Activated naive CD8-positive, alpha-beta T cell treated with anti-CD3 and anti-CD28 coated beads, Interleukin-2, amount 10 ng/mL, durations not matched to agents 7 days and 5 days (primary cell): ENCODE measurements around the gene POFUT2. TPM values are rescaled to one million over a fixed set of nuclear protein-coding genes. Genes with fewer than 3 reads are reported as not detected.

Source experiments
- ATAC-seq: fragments of 150-1000 bp; cut with Tn5 transposase; one replicate; pipeline ENCODE4 v1.10.0; 2021; ENCODE audit warnings: low read depth, moderate library complexity
- POLR2A ChIA-PET: fragments of 350-600 bp; sonication (Branson Sonifier 250); formaldehyde crosslinking; loops from one replicate; lab custom pipeline; 2021; ENCODE audit warnings: antibody characterized with exemption; lab: Charles Lee
- DNase-seq: peaks from one replicate; pipeline ENCODE4 v3.0.0; 2021
- H3K27ac Mint-ChIP-seq: one replicate; pipeline ENCODE4 v1.8.0; 2022; ENCODE audit warnings: mild to moderate bottlenecking, mixed read lengths
- H3K27me3 Mint-ChIP-seq: one replicate; pipeline ENCODE4 v1.8.0; 2022; ENCODE audit warnings: mild to moderate bottlenecking, moderate library complexity, mixed read lengths
- H3K36me3 Mint-ChIP-seq: one replicate; pipeline ENCODE4 v1.8.0; 2021; ENCODE audit warnings: mild to moderate bottlenecking, mixed read lengths
- H3K4me1 Mint-ChIP-seq: one replicate; pipeline ENCODE4 v1.8.0; 2021; ENCODE audit warnings: mixed read lengths
- H3K4me3 Mint-ChIP-seq: one replicate; pipeline ENCODE4 v1.8.0; 2022; ENCODE audit warnings: mild to moderate bottlenecking, moderate library complexity, mixed read lengths
- H3K9me3 Mint-ChIP-seq: one replicate; pipeline ENCODE4 v1.8.0; 2021; ENCODE audit warnings: mixed read lengths
- total RNA-seq, 2 experiments: library from RNA; stranded (reverse); gene quantifications; one replicate each; pipeline ENCODE4 v1.2.3, GENCODE V29; 2021

Gene POFUT2
- total RNA-seq, 2 experiments from 2014 or later: 26.0 to 27.0 TPM

DNA sequence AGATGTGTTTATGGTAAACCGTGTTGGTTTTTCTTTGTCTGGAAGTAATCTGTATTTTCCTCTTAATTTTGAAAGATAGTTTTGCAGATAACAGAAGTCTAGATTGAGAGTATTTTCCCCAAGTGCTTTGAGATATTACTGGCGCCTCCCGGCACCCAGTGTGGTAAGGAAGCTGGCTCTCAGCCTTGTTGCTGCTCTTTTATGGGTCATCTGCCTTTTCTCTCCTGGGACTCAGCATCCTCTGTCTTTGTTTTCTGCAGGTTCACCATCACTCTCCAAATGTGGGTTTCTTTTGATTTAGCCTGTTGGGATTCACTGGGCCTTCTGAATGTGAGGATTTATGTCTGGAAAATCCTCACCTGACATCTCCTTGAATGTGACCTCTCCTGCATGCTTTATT, 37.4 kb downstream of the POFUT2 start:
- Mint-ChIP-seq H3K27me3 (peaks cover 38% of the 10 kb centered on the region), H3K36me3 (no peaks in the 10 kb centered on the region), H3K4me1 (peaks cover 3% of the 10 kb centered on the region), H3K9me3 (no peaks in the 10 kb centered on the region), H3K27ac (no peak overlapping the region), H3K4me3 (no peak overlapping the region)
- no peak for DNase-seq
- POLR2A ChIA-PET: no interaction called here
- no peak for ATAC-seq

DNA sequence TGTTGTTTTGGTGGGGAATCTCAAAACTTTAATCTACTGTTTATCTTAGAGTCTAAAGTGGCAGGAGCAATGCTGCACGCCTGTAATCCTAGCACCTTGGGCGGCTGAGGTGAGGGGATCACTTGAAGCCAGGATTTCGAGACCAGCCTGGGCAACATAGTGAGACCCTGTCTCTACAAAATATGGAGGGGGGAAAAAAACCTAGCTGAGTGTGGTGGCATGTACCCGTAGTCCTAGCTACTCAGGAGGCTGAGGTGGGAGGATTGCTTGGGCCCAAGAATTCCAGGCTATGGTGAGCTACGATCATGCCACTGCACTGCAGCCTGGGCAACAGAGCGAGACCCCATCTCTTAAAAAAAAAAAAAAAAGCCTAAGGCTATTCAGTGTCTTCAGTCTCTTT, 38.1 kb downstream of the POFUT2 start:
- no peak for DNase-seq
- POLR2A ChIA-PET: no interaction called here
- H3K4me1 Mint-ChIP-seq: peaks cover under 1% of the 10 kb centered on the region
- H3K27ac Mint-ChIP-seq: no peak overlapping the region
- H3K36me3 Mint-ChIP-seq: no peaks in the 10 kb centered on the region
- peaks cover 35% of the 10 kb centered on the region for H3K27me3 Mint-ChIP-seq
- ATAC-seq: no peak
- no peak overlapping the region for H3K4me3 Mint-ChIP-seq
- no peaks in the 10 kb centered on the region for H3K9me3 Mint-ChIP-seq

DNA sequence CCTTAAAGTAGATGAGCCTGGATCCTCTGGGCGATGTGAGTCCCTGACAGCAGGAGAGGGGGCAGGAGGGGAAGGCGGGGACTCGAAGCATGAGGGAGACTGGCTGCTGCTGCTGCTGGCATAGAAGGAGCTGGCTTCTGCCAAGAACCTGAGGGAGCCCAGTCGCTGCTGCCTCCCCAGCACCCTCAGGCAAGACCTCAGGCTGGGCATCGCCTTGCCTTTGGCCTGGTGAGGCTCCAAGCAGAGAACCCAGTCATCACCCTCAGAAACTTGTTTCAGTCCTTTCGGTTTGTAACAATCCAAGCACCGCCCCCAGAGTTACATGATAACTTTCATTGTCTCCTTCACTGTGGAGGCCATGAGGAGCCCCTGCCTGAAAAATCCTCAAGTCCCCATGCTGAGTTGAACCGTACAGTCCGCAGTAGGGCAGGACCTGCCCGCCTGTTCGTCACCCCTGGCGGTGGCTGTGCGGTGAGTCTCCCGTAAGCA, 38.8 kb downstream of the POFUT2 start:
- H3K27ac Mint-ChIP-seq: no peak overlapping the region
- H3K36me3 Mint-ChIP-seq: no peaks in the 10 kb centered on the region
- no peak overlapping the region for H3K4me3 Mint-ChIP-seq
- ATAC-seq (no peak), DNase-seq (no peak)
- H3K9me3 Mint-ChIP-seq: peaks cover 5% of the 10 kb centered on the region
- no peaks in the 10 kb centered on the region for H3K4me1 Mint-ChIP-seq
- POLR2A ChIA-PET: no interaction called here
- H3K27me3 Mint-ChIP-seq: peaks cover 36% of the 10 kb centered on the region

DNA sequence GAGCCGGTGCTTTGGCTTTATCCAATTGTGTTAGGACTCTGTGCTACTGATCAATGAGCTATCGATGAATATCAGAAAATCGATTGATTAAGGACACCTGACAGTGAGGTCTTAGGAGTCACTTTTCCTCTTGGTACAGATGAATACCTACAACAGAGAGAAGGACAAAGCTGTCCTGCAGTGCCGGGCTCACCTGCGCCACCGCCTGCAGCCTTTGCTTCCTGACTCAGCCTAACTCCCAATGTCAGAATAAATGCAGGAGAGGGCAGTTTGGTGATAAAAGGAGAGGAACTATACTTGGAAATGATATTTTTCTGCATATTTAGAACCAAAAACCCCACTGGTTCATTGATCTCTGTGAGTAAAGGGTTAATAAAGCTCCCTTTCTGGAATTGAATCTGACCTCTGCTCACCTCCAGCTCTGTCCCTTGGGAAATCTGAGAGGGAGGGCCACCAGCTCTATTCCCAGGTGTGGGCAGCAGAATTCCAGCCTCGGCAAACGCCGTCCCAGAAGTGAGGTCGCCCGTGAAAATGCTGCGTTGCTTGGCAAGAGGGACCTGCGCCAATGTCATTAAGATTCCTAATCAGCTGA, 39.3 kb downstream of the POFUT2 start:
- ATAC-seq: no peak
- DNase-seq: no peak
- Mint-ChIP-seq H3K9me3 (peaks cover 9% of the 10 kb centered on the region), H3K4me1 (no peaks in the 10 kb centered on the region), H3K27me3 (peaks cover 40% of the 10 kb centered on the region), H3K4me3 (no peak overlapping the region), H3K27ac (no peak overlapping the region), H3K36me3 (no peaks in the 10 kb centered on the region)
- POLR2A ChIA-PET: no interaction called here

DNA sequence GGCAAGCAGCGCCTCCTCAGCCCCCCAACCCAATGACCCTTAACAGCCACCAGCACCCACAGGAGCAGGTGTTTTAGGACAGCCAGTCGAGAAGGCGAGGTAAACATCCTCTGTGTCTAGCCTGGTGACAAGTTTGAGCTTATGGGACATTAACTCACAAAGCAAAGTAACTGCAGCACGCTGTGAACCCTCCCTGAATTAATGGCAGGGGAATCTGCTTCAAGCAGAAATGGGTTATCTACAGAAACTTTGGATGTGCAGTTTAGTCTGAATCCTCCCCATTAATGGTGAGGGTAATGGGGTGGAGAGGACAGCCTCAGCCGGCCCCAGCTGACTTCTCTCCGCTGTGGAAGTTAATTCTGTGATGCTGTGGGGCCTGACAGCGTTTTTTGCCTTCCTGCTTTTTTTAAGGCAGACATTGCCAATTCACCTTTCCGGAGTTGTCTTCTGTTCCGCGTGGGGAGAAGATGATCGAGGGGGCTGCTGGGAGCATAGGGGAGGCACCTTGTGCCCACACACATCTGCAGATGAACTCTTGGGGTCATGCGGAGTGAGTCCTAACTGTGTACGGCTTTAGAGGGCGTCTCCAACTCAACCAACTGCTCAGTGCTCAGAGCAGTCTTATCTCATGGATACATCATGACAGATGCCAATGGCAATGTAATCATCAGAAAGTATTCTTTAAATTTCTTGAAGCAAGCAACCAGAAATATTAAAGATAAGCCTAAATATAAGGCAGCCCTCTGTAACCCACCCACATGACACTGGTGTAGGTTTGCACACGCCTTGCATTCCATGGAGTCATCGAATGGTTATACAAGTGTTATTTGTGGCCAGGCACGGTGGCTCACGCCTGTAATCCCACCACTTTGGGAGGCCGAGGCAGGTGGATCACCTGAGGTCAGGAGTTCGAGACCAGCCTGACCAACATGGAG, 41.0 kb downstream of the POFUT2 start:
- H3K27ac Mint-ChIP-seq: no peak overlapping the region
- ATAC-seq: no peak
- POLR2A ChIA-PET: no interaction called here
- no peaks in the 10 kb centered on the region for H3K4me1 Mint-ChIP-seq
- H3K36me3 Mint-ChIP-seq: no peaks in the 10 kb centered on the region
- peaks cover 13% of the 10 kb centered on the region for H3K9me3 Mint-ChIP-seq
- no peak for DNase-seq
- H3K4me3 Mint-ChIP-seq: no peak overlapping the region
- peaks cover 40% of the 10 kb centered on the region for H3K27me3 Mint-ChIP-seq

DNA sequence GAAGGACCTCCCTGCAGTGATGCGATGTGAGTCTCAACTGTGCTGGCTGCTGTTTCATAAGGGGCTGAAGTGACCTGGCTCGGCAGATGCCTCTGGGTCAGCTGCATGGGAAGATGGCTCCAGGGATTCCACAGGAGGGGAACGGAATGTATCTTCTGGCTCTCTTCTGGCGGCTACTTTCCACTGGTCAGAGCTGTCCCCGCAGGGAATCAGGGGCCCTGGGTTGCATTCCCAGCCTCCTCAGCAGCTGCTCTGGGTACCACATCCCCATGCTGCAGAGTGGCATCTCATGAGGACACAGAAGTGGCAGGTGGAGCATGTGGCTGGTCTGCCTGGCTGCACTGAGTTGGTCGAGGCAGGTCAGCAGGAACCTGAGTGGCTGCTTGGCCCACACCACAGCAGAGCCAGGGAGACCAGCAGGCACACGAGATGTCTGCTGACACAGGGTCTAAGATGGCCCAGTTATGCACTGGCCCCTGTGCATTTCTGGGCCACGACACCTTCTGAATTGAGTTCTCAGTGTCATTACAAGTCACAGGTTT, 42.8 kb downstream of the POFUT2 start:
- POLR2A ChIA-PET: no interaction called here
- Mint-ChIP-seq H3K27ac (no peak overlapping the region), H3K4me1 (no peaks in the 10 kb centered on the region), H3K27me3 (peaks cover 42% of the 10 kb centered on the region), H3K4me3 (no peak overlapping the region), H3K36me3 (no peaks in the 10 kb centered on the region), H3K9me3 (peaks cover 19% of the 10 kb centered on the region)
- DNase-seq (no peak), ATAC-seq (no peak)

DNA sequence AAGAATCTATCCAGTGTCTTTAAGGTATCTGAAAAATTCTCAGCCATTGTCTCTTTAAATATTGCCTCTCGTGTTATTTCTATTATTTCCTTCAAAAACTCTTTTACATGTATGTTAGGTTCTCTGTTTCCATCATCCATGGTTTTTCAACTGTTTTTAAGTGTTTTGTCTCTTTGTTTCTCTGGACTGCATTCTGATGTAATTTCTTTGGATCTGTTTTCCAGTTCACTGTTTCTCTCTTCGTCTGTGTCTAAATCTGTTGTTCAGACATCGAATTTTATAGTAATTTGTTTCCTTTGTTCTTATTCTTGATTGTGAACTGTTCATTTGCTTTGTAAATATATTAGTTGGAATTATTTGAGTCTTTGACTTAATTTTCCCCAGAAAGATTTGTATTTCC, 44.1 kb downstream of the POFUT2 start:
- Mint-ChIP-seq H3K36me3 (no peaks in the 10 kb centered on the region), H3K27ac (no peak overlapping the region), H3K27me3 (peaks cover 46% of the 10 kb centered on the region), H3K4me1 (no peaks in the 10 kb centered on the region), H3K4me3 (no peak overlapping the region), H3K9me3 (peaks cover 19% of the 10 kb centered on the region)
- POLR2A ChIA-PET: no interaction called here
- no peak for ATAC-seq
- no peak for DNase-seq

DNA sequence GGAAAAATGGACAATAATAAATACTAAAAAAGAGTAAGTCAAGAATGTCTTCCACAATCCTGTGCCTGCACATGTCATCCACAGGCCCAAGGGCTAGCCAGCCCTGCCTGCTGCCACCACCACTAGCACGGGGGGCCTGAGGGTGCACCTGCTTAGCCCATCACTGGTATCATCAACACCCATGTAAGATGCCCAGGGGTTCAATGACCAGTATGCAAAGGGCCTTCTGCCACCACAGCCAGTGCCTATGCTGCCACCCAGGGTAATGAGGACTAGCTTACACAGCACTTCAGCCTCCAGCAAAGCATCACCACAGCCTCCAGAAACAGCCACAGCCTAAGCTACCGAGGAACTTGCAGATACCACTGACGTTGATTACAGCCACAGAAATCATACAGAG, 46.3 kb downstream of the POFUT2 start:
- H3K36me3 Mint-ChIP-seq: no peaks in the 10 kb centered on the region
- H3K4me3 Mint-ChIP-seq: no peak overlapping the region
- peaks cover 55% of the 10 kb centered on the region for H3K27me3 Mint-ChIP-seq
- DNase-seq: no peak
- no peak for ATAC-seq
- H3K9me3 Mint-ChIP-seq: peaks cover 19% of the 10 kb centered on the region
- no peak overlapping the region for H3K27ac Mint-ChIP-seq
- no peaks in the 10 kb centered on the region for H3K4me1 Mint-ChIP-seq
- POLR2A ChIA-PET: no interaction called here

DNA sequence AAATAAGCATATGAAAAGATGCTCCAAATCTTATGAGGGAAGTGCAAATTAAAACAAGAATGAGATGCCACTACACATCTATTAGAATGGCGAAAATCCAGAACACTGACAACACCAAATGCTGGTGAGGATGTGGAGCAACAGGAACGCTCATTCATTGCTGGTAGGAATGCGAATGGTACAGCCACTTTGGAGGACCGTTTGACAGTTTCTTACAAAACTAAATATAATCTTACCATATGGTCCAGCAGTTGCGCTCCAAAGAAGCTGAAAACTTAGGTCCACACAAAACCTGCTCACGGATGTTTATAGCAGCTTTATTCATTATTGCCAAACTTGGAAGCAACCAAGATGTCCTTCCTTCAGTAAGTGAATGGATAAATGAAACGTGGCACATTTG, 50.3 kb downstream of the POFUT2 start:
- POLR2A ChIA-PET: no interaction called here
- peaks cover 66% of the 10 kb centered on the region for H3K27me3 Mint-ChIP-seq
- H3K27ac Mint-ChIP-seq: no peak overlapping the region
- no peaks in the 10 kb centered on the region for H3K4me1 Mint-ChIP-seq
- peaks cover 9% of the 10 kb centered on the region for H3K9me3 Mint-ChIP-seq
- ATAC-seq (no peak), DNase-seq (no peak)
- no peak overlapping the region for H3K4me3 Mint-ChIP-seq
- H3K36me3 Mint-ChIP-seq: no peaks in the 10 kb centered on the region

DNA sequence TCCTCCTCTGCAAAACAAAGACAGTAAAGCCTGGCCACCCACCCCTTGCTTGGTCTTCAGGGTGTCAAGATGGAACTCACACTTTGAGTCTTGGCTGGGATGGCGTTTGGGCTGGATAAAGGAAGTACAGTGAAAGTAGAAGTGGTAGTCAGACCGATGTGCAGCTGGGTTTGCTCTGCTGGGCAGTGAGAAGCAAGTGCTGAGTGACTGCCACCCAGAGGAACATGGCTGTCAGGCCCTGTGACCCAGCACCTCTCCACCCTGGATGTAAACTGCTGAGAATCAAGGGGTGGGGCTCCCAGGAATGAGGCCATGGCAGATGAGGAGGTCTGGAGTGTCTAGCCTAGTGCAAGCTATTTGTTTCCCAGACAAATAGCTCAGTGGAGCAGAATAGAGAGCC, 51.2 kb downstream of the POFUT2 start:
- Mint-ChIP-seq H3K4me3 (no peak overlapping the region), H3K36me3 (no peaks in the 10 kb centered on the region), H3K27me3 (peaks cover 65% of the 10 kb centered on the region), H3K4me1 (peaks cover 1% of the 10 kb centered on the region), H3K9me3 (peaks cover 4% of the 10 kb centered on the region), H3K27ac (no peak overlapping the region)
- POLR2A ChIA-PET: no interaction called here
- no peak for DNase-seq
- ATAC-seq: no peak

DNA sequence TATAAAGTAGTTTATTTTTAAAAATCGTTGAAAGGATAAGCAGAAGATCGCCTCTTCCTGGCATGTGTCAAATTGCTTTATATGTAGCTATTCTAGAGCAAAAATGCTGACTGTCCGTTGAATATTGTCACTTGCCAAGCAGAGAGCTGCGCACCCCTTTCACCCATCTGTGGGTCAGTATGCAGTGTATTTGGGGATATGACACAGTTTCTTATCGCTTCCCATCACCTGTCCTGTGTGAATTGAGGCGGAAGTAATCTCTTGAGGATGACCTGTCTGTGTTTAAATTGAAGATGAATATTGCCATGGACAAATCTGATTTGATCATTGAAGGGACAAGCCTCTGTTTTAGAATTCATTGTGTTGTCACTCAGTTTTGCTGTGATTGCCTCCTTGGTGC, 52.2 kb downstream of the POFUT2 start:
- ATAC-seq: no peak
- H3K27me3 Mint-ChIP-seq: peaks cover 57% of the 10 kb centered on the region
- POLR2A ChIA-PET: no interaction called here
- H3K36me3 Mint-ChIP-seq: no peaks in the 10 kb centered on the region
- H3K9me3 Mint-ChIP-seq: peaks cover under 1% of the 10 kb centered on the region
- no peak overlapping the region for H3K4me3 Mint-ChIP-seq
- DNase-seq: no peak
- no peak overlapping the region for H3K27ac Mint-ChIP-seq
- H3K4me1 Mint-ChIP-seq: peaks cover 1% of the 10 kb centered on the region

DNA sequence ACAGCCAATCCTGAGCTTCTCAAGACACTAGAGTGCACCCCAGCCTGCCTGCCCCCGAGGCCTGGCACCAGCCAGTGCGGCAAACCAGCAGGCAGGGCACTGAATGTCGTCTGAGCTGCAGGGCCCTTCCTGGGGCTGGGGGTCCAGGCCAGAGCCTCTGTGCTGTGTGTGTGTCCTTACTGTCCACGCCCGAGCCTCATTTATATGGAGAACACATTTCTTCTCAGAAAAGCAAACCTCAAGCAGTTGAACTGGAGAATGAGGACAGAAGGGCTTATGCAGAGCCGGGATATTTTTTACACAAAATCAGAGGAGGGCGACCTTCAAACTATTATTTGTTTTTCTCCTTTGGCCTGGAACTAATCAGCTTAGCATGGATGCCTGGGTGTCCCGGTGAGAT, 52.7 kb downstream of the POFUT2 start:
- H3K9me3 Mint-ChIP-seq: no peaks in the 10 kb centered on the region
- ATAC-seq (no peak), DNase-seq (no peak)
- H3K36me3 Mint-ChIP-seq: no peaks in the 10 kb centered on the region
- no peak overlapping the region for H3K4me3 Mint-ChIP-seq
- peaks cover 1% of the 10 kb centered on the region for H3K4me1 Mint-ChIP-seq
- peaks cover 54% of the 10 kb centered on the region for H3K27me3 Mint-ChIP-seq
- no peak overlapping the region for H3K27ac Mint-ChIP-seq
- POLR2A ChIA-PET: no interaction called here

DNA sequence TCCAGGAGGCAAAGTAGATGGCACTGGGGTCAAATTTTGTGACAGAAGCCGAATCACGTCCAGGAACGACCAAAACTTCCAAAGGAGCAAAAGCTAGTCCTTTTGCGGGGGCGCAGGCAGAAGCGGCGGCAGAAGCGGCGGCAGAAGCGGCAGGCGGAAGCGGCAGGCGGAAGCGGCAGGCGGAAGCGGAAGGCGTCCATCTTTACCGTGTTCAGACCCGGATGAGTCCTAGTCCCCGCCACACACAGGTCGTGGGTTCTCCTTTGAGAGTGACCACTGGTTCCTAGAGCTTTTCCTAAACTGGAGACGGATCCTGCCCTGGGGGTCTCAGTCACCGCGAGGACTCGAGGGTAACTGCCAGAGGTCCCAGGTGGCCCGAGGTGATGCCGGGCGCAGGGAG, 53.6 kb downstream of the POFUT2 start:
- ATAC-seq (no peak), DNase-seq (no peak)
- H3K27me3 Mint-ChIP-seq: peaks cover 45% of the 10 kb centered on the region
- no peak overlapping the region for H3K27ac Mint-ChIP-seq
- H3K36me3 Mint-ChIP-seq: no peaks in the 10 kb centered on the region
- peaks cover 1% of the 10 kb centered on the region for H3K4me1 Mint-ChIP-seq
- POLR2A ChIA-PET: no interaction called here
- no peaks in the 10 kb centered on the region for H3K9me3 Mint-ChIP-seq
- peak overlapping the region; percentile 10 for H3K4me3 Mint-ChIP-seq

DNA sequence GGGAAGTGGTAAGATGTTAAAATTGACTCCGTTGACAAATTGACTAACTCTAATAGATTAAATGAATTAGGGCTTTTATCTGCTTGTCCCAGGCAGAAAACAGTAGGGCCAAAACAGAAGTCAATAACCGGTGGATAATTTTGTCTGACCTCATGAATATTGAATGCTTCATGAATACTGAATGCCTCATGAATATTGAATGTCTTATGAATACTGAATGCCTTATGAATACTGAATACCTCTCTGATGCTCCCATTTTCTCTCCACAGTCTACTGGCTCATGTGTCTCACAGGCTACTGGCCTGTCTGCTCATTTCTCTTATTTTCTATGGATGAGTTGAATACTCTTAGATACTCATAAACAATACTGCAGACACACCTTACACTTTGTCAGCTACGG, 56.0 kb downstream of the POFUT2 start:
- Mint-ChIP-seq H3K27me3 (peaks cover 27% of the 10 kb centered on the region), H3K27ac (no peak overlapping the region), H3K36me3 (no peaks in the 10 kb centered on the region), H3K4me1 (peaks cover 12% of the 10 kb centered on the region), H3K4me3 (no peak overlapping the region), H3K9me3 (no peaks in the 10 kb centered on the region)
- DNase-seq: no peak
- POLR2A ChIA-PET: no interaction called here
- ATAC-seq: no peak
